GM12891 (cell line): ENCODE measurements around the gene VPS4B.

Source experiments
- POLR2A ChIP-seq: IDR thresholded peaks from 2 replicates; pipeline ENCODE4 v1.6.1; 2011; ENCODE audit warnings: low read depth, low read length, control low read depth
- POLR2AphosphoS5 ChIP-seq: IDR thresholded peaks from 2 replicates; pipeline ENCODE4 v1.6.1; 2011; ENCODE audit warnings: low read depth, low read length, control low read depth
- POU2F2 ChIP-seq: IDR thresholded peaks from 2 replicates; pipeline ENCODE4 v1.6.1; 2011; ENCODE audit warnings: low read depth, mild to moderate bottlenecking, control low read depth, low read length, moderate library complexity

DNA sequence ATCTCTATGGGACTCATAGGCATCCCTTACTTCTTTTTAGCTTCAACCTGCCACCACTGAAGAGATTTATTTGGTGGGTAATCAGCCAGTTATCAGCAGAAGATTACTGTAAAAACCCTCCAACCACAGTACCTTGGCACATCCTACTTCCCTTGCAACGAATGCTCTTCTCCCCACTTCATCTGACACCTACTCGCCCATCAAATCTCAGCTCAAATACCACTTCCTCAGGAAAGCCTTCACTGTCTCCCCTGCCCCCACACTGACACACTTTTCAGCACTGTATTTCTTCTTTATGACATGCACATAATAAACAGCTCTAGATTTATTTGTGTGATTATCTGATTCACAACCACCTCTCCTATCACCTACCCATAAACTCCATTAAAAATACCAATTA is 58.3 kb downstream of the VPS4B start:
- TF ChIP-seq POU2F2, result no peak
- TF ChIP-seq POLR2A, result no peak
- no peak for TF ChIP-seq POLR2AphosphoS5
